UCSD-AML1 (cell line): ENCODE results near the gene PRKAR1B.
A peak's percentile ranks its signal among the peaks of the same experiment; 100 is the strongest.

Source experiments
- DNase-seq: peaks from one replicate; lab custom pipeline; 2025; ENCODE audit not compliant: unreplicated experiment; lab: John Stamatoyannopoulos, UW

The PRKAR1B gene

GRCh38 chr7:594212-594913 lies 132.7 kb downstream of the PRKAR1B start:
- DNase-seq: no peak

DNA sequence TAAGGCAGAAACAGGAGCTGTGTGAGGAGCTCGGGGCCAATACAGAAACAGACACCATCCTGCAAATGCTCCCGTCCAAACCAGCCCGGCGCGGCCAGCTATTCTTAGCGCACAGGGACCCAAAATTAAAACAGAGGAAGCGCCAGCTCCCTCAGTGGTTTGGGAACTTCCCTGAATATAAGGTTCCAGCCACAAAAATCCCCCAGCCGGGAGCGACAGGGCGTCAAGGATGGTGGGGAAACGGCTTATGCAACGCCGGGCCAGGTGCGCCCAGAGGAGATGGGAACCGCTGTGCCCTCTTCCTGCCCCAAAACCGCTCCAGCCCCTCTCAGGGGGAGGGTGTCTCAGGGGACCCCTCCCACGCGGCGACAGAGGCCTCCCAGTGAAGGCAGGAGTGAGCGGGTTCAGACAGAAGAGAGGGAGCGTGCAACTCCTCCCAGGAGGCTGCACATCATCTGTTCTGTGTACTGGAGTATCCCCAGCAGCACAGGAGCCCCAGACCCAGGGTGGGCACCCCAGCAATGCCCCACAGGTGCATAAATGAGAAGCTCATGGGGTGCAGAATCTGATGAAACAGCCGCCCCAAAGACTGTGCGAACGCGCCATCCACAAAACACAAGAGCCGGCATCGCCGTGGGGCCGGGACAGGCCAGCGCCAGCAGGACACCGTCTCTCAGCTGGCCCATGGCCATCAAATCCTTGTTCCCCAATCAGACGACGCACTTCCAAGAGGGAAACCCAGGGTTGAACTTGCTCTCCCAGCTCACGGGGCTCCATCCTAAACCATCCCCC lies 133.6 kb downstream of the PRKAR1B start:
- peak; percentile 53 for DNase-seq

- DNase-seq: no peak
Measured at GRCh38 chr7:591856-592628, 135.0 kb downstream of the PRKAR1B start.

DNA sequence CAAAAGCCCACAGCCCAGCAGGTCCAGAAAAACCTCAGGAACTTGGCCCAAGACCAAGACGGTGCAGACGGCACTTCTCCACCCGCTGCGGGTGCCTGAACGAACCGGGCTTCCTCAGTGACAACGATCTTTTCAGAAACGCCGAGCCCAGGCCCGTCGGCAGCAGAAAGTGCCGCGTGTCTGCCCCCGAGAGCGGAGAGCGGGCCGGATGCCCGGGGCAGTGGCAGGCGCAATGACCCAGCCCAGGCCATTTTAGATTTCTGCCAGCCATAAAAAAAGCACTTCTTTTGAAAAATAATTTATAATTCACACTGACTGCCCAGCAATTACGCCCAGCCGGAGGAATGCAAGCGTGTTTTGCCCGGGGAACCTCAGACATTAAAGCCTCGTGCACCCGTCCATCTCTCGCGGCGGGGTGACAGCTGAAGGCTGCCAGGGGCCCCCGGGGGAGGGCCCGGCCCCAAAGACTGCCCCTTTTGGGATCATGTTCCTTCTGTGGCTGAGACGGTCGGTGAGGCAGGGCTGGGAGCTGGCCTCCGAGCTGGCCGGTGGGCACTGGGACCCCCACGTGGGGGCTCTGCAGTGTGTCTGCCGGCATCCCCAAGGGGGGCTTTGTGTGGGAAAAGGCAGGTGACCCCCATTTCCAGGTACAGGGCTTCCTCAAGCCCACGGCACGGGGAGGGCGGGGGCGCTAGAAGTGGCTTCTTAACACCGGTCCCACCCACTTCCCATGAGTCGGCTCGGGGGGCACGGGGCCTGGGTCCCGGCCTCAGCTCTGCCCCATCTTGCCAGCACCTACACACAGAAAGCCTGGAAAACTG lies 136.1 kb downstream of the PRKAR1B start:
- DNase-seq: no peak

- no peak for DNase-seq
Measured at GRCh38 chr7:589781-590575, 137.1 kb downstream of the PRKAR1B start.

- no peak for DNase-seq
Measured at GRCh38 chr7:587767-588166, 139.3 kb downstream of the PRKAR1B start.

- DNase-seq: no peak
Measured at GRCh38 chr7:586494-586893, 140.6 kb downstream of the PRKAR1B start.

GRCh38 chr7:585873-586272 lies 141.2 kb downstream of the PRKAR1B start:
- no peak for DNase-seq

DNA sequence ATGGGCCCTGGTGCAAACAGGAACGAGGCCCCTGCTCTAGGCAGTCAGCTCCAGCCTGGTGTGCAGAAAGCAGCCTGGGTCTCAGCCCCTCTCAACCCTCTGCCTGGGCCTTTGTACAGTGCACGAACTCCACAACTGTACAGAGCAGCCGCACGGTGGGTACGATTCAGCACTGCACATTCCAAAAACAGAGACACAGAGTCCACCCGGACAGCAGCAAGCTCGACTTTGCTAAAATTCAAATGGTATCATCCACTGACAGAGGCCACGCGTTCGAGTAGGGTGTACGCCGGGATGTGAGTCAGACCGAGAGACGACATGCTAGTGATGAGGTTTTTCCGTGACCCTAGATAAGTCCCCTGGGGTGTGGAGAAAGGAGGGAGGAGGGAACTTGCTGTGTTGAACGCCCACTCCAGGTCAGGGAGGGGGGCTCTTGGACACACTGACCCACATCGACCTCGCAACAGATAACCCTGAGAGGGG lies 141.8 kb downstream of the PRKAR1B start:
- DNase-seq: no peak

DNA sequence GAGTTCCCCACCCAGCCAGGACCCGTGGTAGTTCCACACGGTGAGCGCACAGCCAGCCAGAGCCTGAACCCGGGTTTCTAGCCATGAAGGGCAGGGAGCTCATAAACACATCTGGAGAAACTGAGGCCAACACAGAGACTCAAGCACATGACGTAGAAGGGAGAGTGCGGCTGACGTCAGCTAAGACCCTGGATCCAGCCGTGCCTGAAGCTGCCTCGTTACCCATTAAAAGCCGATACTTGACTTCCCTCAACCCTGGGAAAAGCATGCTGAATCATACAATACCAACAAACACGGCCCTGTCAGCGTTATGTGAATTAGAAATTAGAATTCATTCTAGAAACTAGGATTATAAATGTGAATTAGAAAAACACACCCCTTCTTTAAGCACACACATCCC lies 142.3 kb downstream of the PRKAR1B start:
- no peak for DNase-seq

GRCh38 chr7:584122-584465 lies 143.0 kb downstream of the PRKAR1B start:
- peak; percentile 7 for DNase-seq

GRCh38 chr7:583410-584121 lies 143.5 kb downstream of the PRKAR1B start:
- DNase-seq: no peak

DNA sequence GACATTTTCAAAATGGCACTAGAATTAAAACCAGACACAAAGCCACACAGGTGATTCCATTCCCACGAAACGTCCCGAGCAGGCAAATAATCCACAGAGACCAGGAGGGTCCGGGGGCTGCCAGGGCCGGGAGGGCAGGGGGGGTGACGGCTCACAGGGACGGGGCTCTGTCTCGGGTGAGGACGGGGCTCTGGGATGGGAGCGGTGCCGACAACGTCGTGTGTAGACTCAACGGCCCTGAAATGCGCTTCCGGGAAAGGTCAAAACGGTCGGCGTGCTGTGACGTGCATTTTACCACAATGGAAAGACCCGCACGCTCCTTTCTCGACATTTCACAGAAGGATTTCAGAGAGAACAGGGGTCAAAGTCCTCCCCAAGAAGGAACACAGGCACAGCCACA lies 144.2 kb downstream of the PRKAR1B start:
- no peak for DNase-seq

GRCh38 chr7:582081-582835 lies 144.8 kb downstream of the PRKAR1B start:
- no peak for DNase-seq

- DNase-seq: no peak
Measured at GRCh38 chr7:578386-578785, 148.7 kb downstream of the PRKAR1B start.

DNA sequence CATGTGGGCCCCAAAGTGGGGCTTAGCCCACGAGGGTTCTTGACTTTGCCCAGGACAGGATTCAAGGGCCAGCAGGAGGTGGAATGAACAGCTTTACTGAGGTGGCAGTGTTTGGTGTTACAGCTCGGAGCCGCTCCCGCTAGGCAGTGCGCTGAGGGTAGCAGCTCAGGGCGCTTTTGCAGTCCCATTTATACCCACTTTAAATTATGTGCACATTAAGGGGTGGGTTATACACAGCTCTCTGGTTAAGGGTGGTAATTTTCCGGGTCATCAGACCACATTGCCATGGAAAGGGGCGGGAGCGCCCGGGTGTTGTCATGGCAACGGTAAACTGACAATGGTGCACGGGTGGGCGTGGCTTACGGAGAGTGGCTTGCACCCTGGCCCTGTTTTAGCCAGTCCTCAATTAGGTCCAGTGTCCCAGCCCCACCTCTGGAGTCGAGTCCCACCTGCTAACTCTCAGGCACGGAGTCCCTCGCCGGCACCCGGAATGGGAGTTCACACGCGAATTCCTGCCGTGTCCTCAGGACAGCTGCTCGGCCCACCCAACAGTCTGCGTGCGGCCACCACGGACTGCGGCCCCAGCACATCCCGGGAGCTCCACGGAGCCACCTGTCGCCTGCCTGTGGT lies 149.2 kb downstream of the PRKAR1B start:
- DNase-seq: no peak

DNA sequence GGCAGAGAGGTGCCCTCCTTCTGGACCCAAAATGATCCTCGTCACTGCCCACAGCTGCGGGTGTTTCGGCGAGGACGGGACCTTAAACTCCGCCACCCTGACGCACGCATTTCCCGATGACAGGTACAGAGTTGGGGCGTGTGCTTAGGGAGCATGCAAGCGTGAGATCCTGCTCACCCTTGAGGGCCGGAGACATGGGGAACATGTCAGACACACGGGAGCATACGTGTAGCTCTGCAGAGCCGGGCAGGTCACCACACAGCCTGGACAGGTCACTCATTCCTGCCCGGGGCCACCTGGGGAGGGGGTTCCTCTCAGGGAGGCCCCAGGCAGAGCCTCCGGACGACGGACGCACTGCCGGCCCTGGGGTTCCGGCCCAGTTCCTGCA lies 149.8 kb downstream of the PRKAR1B start:
- no peak for DNase-seq

DNA sequence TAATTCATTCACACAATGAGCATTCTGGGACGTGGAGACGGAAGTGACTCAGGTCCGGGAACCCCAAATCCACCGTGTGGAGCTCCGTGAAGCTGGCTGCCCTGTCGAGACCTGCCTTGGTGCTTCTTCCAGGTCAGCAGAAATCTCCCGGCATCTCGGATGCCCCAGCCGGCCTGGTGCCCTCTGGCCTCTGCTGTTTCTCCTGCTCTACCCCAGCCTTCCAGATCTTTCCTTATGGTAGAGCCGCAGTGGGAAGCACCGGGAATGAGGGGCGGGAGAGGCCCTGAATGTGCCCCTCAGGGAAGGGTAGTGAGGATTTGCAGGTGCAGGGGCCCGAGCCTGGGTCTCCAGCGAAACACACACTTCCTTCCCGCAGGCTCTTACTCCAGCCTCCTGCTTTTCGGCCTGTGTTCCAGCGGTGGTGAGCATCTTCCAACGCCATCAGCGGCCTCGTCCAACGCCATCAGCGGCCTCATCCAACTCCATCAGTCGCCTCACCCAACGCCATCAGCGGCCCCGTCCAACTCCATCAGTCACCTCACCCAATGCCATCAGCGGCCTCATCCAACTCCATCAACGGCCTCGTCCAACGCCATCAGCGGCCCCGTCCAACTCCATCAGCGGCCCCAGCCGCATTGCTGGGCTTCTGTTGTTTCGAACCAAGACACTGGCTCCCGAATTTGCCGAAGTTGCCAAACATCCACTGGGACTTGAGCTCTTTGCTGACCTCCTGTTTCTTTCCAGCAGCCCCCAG lies 150.4 kb downstream of the PRKAR1B start:
- DNase-seq: no peak
